ENCODE results near the gene TMPRSS4.

The TMPRSS4 gene

DNA sequence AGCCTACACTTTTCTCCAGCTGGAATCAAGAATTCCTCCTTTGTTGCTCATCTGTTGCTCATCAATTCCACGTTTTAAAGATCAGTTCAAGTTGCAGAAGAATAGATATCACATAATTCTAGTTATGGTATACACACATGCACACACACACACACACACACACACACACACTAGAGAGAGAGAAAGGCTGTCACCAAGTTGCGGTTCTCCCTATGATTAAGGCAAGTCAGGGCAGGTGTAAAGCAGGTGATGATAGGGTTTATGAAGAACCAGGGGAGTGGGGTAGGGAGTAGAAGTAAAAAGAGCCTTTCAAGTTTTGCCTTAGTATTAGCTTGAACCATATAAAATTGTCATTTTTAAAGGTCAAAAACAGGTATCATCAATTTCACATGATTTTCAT, 31.7 kb upstream of the TMPRSS4 start:
- TF ChIP-seq, protein P1, sequence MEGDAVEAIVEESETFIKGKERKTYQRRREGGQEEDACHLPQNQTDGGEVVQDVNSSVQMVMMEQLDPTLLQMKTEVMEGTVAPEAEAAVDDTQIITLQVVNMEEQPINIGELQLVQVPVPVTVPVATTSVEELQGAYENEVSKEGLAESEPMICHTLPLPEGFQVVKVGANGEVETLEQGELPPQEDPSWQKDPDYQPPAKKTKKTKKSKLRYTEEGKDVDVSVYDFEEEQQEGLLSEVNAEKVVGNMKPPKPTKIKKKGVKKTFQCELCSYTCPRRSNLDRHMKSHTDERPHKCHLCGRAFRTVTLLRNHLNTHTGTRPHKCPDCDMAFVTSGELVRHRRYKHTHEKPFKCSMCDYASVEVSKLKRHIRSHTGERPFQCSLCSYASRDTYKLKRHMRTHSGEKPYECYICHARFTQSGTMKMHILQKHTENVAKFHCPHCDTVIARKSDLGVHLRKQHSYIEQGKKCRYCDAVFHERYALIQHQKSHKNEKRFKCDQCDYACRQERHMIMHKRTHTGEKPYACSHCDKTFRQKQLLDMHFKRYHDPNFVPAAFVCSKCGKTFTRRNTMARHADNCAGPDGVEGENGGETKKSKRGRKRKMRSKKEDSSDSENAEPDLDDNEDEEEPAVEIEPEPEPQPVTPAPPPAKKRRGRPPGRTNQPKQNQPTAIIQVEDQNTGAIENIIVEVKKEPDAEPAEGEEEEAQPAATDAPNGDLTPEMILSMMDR (IDR thresholded peaks at IDR 0.05; ENCODE audit: control insufficient read depth, extremely low read depth, insufficient read depth) = no peak
- no peak overlapping the region for H3K4me3 ChIP-seq (ENCODE audit: low read depth, low read length)
- DNase-seq (ENCODE audit: low read depth) = no peak

DNA sequence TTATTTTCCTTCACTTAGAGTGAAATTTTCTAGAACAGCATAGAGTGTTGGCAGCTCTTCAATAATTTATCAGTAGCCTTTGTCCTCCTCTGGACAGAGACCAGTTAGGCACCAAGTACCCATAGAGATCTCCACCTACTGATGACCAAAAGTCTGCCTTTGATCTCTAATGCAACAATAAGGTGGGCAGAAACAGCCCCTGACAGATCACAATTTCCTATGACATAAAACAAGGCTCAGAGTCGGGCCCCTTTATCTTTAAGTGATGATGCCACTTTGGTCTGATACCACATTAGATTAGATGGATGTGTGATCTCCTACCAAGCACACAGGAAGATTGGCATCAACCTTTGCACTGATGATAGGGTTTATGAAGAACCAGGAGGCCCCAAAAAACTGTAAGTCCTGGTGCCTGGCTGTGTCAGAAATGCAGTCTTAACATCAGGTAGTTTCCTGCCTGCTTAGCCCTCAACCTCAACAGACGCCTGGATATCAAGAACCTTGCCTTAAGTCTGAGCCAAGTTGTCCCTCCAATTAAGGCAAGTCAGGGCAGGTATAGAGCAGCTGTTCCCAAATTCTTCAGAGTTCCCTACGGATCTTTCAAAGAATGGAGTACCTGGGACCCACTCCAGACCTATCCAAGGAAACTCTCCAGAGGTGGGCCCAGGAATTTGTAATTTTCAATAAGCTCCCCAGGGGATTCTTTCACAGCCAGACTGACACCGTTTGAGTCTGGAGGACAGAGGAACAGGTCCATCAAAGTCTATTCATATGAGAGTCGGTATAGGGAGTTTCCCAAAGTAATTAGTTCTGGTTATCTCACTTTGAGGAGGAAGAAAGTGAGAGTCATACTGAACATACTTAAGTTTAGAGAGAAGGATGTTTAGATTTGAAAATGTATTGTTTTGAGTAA, 30.6 kb upstream of the TMPRSS4 start:
- no peak overlapping the region for H3K4me3 ChIP-seq (ENCODE audit: low read depth, low read length)
- TF ChIP-seq, protein P1 (IDR thresholded peaks at IDR 0.05; ENCODE audit: control insufficient read depth, extremely low read depth, insufficient read depth) = no peak
- DNase-seq (ENCODE audit: low read depth) = no peak

DNA sequence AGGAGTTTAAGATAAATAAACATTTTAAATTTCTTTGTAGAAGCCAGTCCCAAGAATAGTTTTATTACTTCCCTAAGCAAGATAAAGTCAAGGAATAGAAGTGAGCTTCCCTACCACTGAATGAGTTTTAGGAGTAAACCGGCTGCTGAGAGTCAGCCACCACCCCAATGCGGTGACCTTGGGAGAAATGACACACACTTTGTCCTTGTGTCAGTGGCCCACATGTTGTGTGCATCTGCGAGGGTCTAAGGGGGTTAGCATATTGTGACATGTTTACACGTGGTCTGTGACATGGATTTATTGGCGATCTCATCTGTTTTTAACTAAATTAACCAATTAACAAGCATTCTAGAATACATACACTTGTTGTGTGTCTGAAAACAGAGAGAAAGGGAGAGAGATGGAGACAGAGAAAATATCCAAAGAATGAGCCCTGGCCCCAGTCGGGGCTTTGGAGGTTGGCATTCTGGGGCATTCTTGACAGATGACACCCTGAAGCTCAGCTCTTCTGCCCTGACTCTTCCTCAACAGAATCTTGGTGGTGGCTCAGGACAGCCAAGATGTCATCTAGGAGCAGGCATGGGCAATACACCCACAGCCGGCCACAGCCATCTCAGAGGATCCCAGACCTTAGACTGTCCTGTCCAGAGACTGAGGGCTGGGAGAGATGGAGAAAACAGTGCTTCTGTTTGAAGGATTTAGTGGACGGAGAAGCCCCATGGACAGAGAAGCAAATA, 29.7 kb upstream of the TMPRSS4 start:
- TF ChIP-seq, protein P1 (IDR thresholded peaks at IDR 0.05; ENCODE audit: control insufficient read depth, extremely low read depth, insufficient read depth) = no peak
- no peak overlapping the region for H3K4me3 ChIP-seq (ENCODE audit: low read depth, low read length)
- no peak for DNase-seq (ENCODE audit: low read depth)

DNA sequence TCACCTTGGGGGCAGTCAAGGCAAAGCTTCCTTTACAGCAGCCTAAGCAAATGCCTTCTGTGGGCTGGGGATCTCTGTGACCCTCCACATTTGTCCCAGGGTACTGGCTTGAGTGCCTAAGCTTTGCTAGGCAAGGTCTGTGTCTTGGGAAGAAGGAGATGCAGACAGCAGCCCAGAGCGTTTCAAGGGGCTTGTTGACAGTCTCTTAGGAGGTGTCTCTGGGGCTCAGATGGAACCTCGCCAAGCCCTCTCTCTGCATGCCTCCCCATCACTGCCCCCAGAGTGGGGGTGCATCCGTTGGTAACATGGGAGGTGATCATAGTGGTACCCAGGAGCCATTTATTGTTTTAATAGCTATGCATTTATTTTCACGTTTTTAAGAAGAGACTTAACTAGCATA, 29.1 kb upstream of the TMPRSS4 start:
- TF ChIP-seq, protein P1 (IDR thresholded peaks at IDR 0.05; ENCODE audit: control insufficient read depth, extremely low read depth, insufficient read depth) = no peak
- no peak for DNase-seq (ENCODE audit: low read depth)
- H3K4me3 ChIP-seq (ENCODE audit: low read depth, low read length) = no peak overlapping the region

DNA sequence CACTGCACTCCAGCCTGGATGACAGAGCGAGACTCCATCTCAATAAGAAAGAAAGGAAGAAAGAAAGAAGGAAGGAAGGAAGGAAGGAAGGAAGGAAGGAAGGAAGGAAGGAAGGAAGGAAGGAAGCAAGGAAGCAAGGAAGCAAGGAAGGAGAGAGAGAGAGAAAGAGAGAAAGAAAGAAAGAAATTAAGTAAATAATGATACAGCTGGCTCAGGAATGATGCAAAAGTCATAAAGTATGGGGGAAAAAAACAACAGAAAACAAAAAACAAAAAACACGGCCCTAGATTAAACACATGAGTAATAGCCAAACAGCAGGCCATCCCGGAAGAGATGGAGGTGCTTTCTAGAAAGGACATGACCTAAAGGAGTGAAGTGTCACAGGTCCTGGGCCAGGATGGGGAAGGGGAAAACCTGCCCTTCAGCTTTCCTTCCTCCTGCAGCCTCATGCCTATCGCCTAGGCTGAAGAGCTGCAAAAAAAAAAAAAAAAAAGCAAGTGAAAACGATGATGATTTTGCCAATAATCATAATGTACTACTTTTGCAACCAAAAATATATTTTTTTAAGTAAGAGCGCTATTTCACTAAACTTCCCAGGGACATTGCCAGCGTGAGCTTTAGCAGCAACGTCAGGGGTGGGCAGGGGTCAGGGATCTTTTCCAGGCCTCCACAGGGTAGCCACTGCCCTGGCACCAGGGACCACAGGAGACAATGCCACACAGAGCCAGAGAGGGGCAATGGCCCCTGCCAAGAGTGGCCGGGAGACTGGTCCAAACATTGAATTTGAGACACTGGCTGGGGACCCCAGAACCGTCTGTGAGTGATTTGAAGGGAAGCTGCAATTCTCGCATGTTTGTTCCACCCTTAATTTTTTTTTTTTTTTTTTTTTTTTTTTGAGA, 28.2 kb upstream of the TMPRSS4 start:
- H3K4me3 ChIP-seq (ENCODE audit: low read depth, low read length) = no peak overlapping the region
- DNase-seq (ENCODE audit: low read depth) = no peak
- TF ChIP-seq, protein P1 (IDR thresholded peaks at IDR 0.05; ENCODE audit: control insufficient read depth, extremely low read depth, insufficient read depth) = no peak

DNA sequence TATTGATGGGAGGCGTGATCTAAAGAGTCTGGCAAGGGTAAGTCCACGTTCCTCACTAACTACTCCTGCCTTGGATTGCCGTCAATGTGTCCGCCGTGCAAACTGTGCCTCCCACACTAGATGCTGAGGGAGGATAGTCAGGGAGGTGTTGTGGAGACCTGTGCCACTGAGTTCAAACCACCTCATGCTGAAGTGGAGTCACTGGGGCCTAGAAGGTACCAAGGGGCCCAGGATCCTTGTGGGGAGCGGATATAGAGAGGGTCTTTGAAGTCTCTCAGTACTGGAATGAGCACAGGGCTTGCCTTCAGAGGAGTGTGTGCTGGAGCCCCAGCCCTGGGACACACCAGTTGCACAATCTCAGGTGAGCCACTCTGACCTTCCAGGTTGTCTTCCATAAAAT, 27.1 kb upstream of the TMPRSS4 start:
- no peak for DNase-seq (ENCODE audit: low read depth)
- TF ChIP-seq, protein P1 (IDR thresholded peaks at IDR 0.05; ENCODE audit: control insufficient read depth, extremely low read depth, insufficient read depth) = no peak
- H3K4me3 ChIP-seq (ENCODE audit: low read depth, low read length) = no peak overlapping the region

Data from LNCaP clone FGC (cell line).